Measurements from ENCODE around the gene FUOM.

DNA sequence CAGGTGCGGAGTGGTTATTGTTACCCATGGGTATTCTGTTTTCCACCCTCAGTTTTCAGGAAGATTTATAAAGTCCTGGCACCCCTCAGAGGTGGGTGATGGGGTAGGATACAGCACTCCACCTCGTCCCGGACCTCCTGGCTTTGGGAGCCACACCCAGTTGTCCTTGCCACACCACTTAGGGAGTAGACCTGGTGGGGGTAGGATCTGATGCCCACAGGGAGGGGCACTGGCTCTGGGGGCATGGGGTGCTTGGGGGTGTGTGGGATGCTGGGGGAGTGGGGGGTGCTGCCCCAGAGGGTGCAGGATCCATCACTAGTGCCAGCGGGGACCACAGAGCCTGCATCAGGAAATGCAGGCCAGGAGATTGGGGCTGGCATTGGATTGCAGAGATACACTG lies 44.6 kb downstream of the FUOM start:
- TF ChIP-seq POLR2AphosphoS5 (IDR thresholded peaks at IDR 0.05) (no peak), POLR2A (IDR thresholded peaks at IDR 0.05) (no peak)
- TF ChIP-seq, protein P1, sequence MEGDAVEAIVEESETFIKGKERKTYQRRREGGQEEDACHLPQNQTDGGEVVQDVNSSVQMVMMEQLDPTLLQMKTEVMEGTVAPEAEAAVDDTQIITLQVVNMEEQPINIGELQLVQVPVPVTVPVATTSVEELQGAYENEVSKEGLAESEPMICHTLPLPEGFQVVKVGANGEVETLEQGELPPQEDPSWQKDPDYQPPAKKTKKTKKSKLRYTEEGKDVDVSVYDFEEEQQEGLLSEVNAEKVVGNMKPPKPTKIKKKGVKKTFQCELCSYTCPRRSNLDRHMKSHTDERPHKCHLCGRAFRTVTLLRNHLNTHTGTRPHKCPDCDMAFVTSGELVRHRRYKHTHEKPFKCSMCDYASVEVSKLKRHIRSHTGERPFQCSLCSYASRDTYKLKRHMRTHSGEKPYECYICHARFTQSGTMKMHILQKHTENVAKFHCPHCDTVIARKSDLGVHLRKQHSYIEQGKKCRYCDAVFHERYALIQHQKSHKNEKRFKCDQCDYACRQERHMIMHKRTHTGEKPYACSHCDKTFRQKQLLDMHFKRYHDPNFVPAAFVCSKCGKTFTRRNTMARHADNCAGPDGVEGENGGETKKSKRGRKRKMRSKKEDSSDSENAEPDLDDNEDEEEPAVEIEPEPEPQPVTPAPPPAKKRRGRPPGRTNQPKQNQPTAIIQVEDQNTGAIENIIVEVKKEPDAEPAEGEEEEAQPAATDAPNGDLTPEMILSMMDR (IDR thresholded peaks at IDR 0.05) = no peak

Data from upper lobe of left lung (tissue), 4 donors.